ENCODE measurements around the gene NFATC2.

DNA sequence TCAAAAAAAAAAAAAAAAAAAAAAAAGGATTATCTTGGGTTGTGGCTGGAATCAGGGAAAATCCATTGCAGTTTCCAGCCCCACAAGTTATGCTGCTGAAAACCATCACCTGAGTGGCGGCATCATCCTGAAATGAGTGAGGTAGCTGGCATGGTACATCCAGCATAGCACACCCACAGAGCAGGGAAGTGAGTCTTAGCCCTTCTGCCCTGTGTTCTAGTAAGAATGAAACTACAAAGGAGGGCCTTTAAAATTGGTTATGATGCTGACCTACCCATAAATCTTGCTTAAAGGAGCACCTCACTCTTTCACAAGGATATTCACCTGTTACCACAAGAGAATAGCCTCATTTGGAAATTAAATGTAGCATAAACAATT lies 119.2 kb downstream of the NFATC2 start:
- TF ChIP-seq CTCF (IDR thresholded peaks at IDR 0.05 in 4 of 5, conservative IDR thresholded peaks at IDR 0.05 in 1 of 5) (no peak), POLR2A (IDR thresholded peaks at IDR 0.05) (no peak)
